Activated CD8-positive, alpha-beta memory T cell treated with anti-CD3 and anti-CD28 coated beads for 1 hour (primary cell): ENCODE measurements around the gene LIX1L.
A peak's percentile ranks its signal among the peaks of the same experiment; 100 is the strongest.

Source experiments
- DNase-seq, 2 donors: peaks; one replicate each; pipeline ENCODE4 v3.0.0-alpha.2; 2020; ENCODE audit warnings: low read depth in 1 of 2; ENCODE audit errors: extremely low read depth in 1 of 2

Gene LIX1L

GRCh38 chr1:145957443-145958319, at the start of gene LIX1L:
LIX1L (minus strand) TSS chr1:145958017; CDS start chr1:145957927, 90 bp downstream.
- DNase-seq: peak; percentile 85 to 91

- DNase-seq: no peak
Measured at GRCh38 chr1:146001709-146002108, 43.9 kb upstream of the LIX1L start.

GRCh38 chr1:145999321-146000024, 41.7 kb upstream of the LIX1L start:
- no peak for DNase-seq

- no peak for DNase-seq
Measured at GRCh38 chr1:145997718-145998023, 39.9 kb upstream of the LIX1L start.

- peak in 1 of 2 donors; percentile 17 for DNase-seq
Measured at GRCh38 chr1:145997016-145997717, 39.4 kb upstream of the LIX1L start.

GRCh38 chr1:145996433-145997015, 38.7 kb upstream of the LIX1L start, which contains the start of gene TXNIP:
TXNIP (minus strand) TSS chr1:145996579; CDS start chr1:145996266, 313 bp downstream.
- peak; percentile 82 to 86 for DNase-seq

- no peak for DNase-seq
Measured at GRCh38 chr1:145995964-145996432, 38.2 kb upstream of the LIX1L start.

- no peak for DNase-seq
Measured at GRCh38 chr1:145995148-145995881, 37.5 kb upstream of the LIX1L start.

GRCh38 chr1:145994391-145995120, 36.7 kb upstream of the LIX1L start:
- no peak for DNase-seq

- no peak for DNase-seq
Measured at GRCh38 chr1:145993618-145994390, 36.0 kb upstream of the LIX1L start.

- DNase-seq: no peak
Measured at GRCh38 chr1:145992958-145993617, 35.3 kb upstream of the LIX1L start.

- no peak for DNase-seq
Measured at GRCh38 chr1:145992502-145992936, 34.7 kb upstream of the LIX1L start.

- no peak for DNase-seq
Measured at GRCh38 chr1:145991735-145992412, 34.1 kb upstream of the LIX1L start.

GRCh38 chr1:145990249-145990855, 32.5 kb upstream of the LIX1L start:
- DNase-seq: no peak

- DNase-seq: no peak
Measured at GRCh38 chr1:145988773-145989172, 31.0 kb upstream of the LIX1L start.

- DNase-seq: no peak
Measured at GRCh38 chr1:145987926-145988325, 30.1 kb upstream of the LIX1L start.

- DNase-seq: no peak
Measured at GRCh38 chr1:145986551-145986950, 28.7 kb upstream of the LIX1L start.
